AG10803 (cell line): ENCODE results near the gene ACR.

Source experiments
- DNase-seq: peaks from one replicate; pipeline ENCODE4 v3.0.0; 2010; ENCODE audit warnings: low read depth
- H3K4me3 ChIP-seq: 2 replicates; pipeline ENCODE4 v1.5.1; 2011; ENCODE audit warnings: mild to moderate bottlenecking, low read length, control low read depth
- TF ChIP-seq, protein P1 (sequence below): conservative IDR thresholded peaks from 2 replicates; pipeline ENCODE4 v1.5.1; 2011; ENCODE audit warnings: mild to moderate bottlenecking, low read length, control low read depth, inconsistent platforms

The ACR gene

DNA sequence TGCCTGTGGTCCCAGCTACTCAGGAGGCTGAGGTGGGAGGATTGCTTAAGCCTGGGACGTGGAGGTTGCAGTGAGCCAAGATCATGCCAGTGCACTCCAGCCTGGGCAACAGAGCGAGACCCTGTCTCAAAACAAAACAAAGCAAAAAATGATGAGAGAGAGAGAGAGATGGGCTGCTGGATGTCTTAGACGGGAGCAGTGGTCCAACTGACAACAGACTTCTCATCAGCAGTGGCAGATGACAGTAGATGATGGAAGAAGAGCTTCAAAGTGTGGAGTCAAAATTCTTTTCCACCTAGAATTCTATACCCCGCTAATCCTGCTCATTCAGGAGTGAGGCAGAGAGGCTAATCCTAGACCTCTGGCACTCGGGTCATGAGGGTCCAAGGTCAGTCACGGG is 29.0 kb upstream of the ACR start:
- H3K4me3 ChIP-seq, result no peak overlapping the region
- TF ChIP-seq, protein P1, sequence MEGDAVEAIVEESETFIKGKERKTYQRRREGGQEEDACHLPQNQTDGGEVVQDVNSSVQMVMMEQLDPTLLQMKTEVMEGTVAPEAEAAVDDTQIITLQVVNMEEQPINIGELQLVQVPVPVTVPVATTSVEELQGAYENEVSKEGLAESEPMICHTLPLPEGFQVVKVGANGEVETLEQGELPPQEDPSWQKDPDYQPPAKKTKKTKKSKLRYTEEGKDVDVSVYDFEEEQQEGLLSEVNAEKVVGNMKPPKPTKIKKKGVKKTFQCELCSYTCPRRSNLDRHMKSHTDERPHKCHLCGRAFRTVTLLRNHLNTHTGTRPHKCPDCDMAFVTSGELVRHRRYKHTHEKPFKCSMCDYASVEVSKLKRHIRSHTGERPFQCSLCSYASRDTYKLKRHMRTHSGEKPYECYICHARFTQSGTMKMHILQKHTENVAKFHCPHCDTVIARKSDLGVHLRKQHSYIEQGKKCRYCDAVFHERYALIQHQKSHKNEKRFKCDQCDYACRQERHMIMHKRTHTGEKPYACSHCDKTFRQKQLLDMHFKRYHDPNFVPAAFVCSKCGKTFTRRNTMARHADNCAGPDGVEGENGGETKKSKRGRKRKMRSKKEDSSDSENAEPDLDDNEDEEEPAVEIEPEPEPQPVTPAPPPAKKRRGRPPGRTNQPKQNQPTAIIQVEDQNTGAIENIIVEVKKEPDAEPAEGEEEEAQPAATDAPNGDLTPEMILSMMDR, result no peak
- no peak for DNase-seq

DNA sequence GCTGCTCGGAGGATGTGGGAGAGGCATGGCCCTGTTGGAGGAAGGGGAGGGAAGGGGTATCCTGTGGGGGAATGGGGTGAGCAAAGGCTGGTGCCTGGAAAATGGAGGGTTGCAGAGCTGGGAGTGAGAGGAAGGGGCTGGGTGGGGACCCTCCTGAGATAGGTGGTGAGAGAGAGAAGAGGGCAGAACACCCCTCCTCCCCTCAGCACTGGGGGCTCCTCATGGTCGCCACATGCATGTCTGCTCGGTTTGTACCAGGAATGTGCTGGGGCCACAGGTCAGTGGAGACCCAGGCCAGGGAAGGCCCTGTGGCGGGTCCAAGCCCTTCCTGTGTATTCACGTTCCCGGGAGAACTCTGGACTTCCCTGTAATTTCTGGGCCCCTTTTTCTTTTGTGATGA is 27.8 kb upstream of the ACR start:
- DNase-seq, result no peak
- TF ChIP-seq, protein P1, result no peak
- no peak overlapping the region for H3K4me3 ChIP-seq

DNA sequence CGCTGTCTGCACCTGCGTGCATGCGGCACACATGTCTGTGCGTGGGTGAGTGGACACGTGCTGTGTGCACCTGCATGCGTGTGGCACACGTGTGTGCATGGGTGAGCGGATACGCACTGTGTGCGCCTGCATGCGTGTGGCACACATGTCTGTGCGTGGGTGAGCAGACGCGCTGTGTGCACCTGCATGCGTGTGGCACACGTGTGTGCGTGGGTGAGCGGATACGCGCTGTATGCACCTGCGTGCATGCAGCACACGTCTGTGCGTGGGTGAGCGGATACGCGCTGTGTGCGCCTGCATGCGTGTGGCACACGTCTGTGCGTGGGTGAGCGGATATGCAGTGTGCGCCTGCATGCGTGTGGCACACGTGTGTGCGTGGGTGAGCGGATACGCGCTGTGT is 27.1 kb upstream of the ACR start:
- TF ChIP-seq, protein P1, result no peak
- no peak for DNase-seq

DNA sequence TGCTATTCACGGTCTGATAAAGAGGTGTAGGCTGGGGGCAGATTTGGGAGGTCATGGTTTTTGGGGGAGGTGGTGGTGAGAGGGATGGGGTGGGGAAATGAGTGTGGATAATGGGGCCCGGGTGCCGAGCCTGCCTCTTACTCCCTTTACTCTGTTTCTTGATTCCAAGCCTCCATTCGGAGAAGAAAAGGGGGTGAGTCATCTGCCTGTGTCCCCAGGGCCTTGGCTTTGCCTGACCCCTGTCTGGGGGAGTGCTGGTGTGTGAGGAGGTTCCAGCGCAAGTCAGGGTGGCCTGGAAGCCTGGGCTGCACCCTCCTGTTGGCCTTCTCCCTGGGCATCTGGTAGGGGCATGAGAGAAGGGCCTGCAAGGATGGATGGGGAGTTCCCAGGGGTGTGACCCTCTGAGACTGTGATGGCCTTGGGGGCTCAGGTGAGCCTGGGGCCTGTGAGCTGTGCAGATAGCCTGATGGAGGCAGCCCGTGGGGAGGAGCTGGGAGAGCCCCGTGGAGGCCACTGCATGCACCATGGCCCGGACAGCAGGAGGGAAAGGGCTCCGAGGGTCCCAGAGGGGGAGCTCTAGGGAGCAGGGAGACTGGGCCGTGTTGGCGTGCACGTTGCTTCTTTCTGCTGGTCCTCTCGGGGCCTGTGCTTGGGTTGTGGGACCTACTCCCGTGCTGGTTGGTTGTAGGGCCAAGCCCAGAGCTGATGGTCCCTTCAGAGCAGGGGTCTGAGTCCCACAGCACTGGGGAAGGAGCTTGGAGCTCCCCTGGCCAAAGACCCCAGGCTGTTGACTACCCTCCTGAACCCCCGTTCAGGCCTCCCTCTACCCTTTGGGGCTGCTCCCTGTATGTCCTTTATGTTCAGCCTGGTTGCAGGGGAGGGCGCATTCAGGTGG is 26.3 kb upstream of the ACR start:
- TF ChIP-seq, protein P1, result no peak
- no peak overlapping the region for H3K4me3 ChIP-seq

More for the DNA sequence above, 27.1 kb upstream of the ACR start:
- no peak overlapping the region for H3K4me3 ChIP-seq

DNA sequence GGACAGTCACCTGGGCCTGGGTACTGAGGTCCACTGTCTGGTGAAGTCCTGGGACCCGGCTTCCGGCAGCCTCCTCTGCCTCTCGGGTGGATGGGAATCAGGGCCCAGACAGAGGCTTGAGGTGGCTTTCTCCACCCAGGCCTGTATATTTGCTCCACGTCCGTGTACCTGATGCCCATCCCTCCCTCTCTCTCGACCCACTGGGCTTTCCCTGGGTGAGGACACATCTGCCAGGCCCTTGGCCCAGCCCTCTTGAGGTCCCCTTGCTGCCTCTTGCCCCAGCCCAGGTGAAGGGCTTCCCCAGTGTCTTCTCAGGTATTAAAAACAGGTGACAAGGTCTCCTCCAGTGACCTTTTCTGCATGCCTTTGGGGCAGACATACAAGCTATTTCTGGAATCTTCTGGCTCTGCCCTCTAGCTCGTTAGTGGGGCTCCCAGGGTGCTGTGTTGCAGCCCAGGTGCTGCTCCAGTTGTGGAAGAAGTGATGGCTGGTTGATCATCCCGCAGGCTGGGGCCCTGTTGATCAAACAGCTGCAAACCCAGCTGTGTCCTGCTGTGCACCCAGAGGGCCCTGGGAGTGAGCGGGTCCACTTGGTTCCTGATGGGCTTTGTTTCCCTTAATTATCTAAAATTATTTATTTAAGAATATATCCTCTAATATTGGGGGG is 25.5 kb upstream of the ACR start:
- DNase-seq, result no peak
- H3K4me3 ChIP-seq, result no peak overlapping the region
- TF ChIP-seq, protein P1, result no peak

More for the DNA sequence above, 26.3 kb upstream of the ACR start:
- no peak for DNase-seq

DNA sequence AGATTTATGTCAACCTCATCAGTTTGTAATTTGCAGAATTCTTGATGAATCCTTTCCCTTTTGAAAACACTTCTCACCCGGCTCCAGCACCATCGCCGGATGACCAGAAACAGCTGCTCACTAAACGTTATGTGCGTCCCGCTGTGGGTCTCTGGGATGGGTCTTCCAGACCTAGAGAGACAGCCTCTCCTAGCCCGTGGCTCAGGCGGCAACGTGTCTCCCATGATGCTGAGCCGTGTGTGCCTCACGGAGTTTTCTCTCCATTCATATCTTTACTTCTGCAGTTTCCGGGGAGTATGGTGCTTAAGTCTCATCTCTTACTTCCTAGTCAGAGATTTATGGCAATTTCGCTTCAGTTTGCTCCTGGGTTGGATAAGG is 25.0 kb upstream of the ACR start:
- TF ChIP-seq, protein P1, result no peak
- no peak for DNase-seq
- H3K4me3 ChIP-seq, result no peak overlapping the region
